GM23248 (cell line): Measurements from ENCODE around the gene ZNHIT3. TPM values are rescaled to one million over a fixed set of nuclear protein-coding genes. Genes with fewer than 3 reads are reported as not detected.

Experiments used
- DNase-seq: peaks from one replicate; pipeline ENCODE4 v3.0.0-alpha.2; 2015
- H2AFZ ChIP-seq: fragments of 200-600 bp; sonication (generic); 2 replicates; pipeline ENCODE4 v1.6.1; 2016; ENCODE audit warnings: antibody characterized with exemption
- H3F3A ChIP-seq: fragments of 200-600 bp; sonication (generic); 2 replicates; pipeline ENCODE4 v1.6.1; 2016; ENCODE audit warnings: mild to moderate bottlenecking, antibody characterized with exemption, mixed run types; ENCODE audit not compliant: insufficient read depth
- H3K27ac ChIP-seq: fragments of 200-600 bp; sonication (generic); 2 replicates; pipeline ENCODE4 v1.5.1; 2016; ENCODE audit warnings: mild to moderate bottlenecking
- H3K27me3 ChIP-seq: fragments of 200-600 bp; sonication (generic); replicated peaks from 2 replicates; pipeline ENCODE4 v1.6.1; 2016; ENCODE audit warnings: mild to moderate bottlenecking; ENCODE audit not compliant: insufficient read depth
- H3K36me3 ChIP-seq: fragments of 200-600 bp; sonication (generic); 2 replicates; pipeline ENCODE4 v1.6.1; 2016; ENCODE audit warnings: low read depth, mild to moderate bottlenecking
- H3K4me1 ChIP-seq: fragments of 200-600 bp; sonication (generic); 2 replicates; pipeline ENCODE4 v1.6.1; 2016; ENCODE audit warnings: mild to moderate bottlenecking; ENCODE audit not compliant: insufficient read depth
- H3K4me2 ChIP-seq: fragments of 200-600 bp; sonication (generic); one replicate; pipeline ENCODE4 v1.6.1; 2016; ENCODE audit warnings: mild to moderate bottlenecking; ENCODE audit not compliant: unreplicated experiment
- H3K4me3 ChIP-seq: fragments of 200-600 bp; sonication (generic); 2 replicates; pipeline ENCODE4 v1.5.1; 2016; ENCODE audit warnings: mild to moderate bottlenecking
- H3K79me2 ChIP-seq: fragments of 200-600 bp; sonication (generic); 2 replicates; pipeline ENCODE4 v1.6.1; 2016; ENCODE audit warnings: mild to moderate bottlenecking; ENCODE audit not compliant: insufficient read depth
- H3K9ac ChIP-seq: fragments of 200-600 bp; sonication (generic); 2 replicates; pipeline ENCODE4 v1.6.1; 2016; ENCODE audit warnings: mild to moderate bottlenecking
- H3K9me2 ChIP-seq: fragments of 200-600 bp; sonication (generic); 2 replicates; pipeline ENCODE4 v1.6.1; 2016; ENCODE audit warnings: mixed run types, mild to moderate bottlenecking, moderate library complexity; ENCODE audit not compliant: insufficient read depth
- H3K9me3 ChIP-seq: fragments of 200-600 bp; sonication (generic); one replicate; pipeline ENCODE4 v1.6.1; 2017; ENCODE audit warnings: low read depth
- H4K20me1 ChIP-seq: fragments of 200-600 bp; sonication (generic); 2 replicates; pipeline ENCODE4 v1.6.0; 2016; ENCODE audit not compliant: insufficient read depth
- EZH2 ChIP-seq: fragments of 200-600 bp; sonication (generic); IDR thresholded peaks from 2 replicates; pipeline ENCODE4 v1.6.1; 2018; ENCODE audit warnings: antibody characterized with exemption, mild to moderate bottlenecking; ENCODE audit not compliant: insufficient read depth, poor library complexity, severe bottlenecking
- EZH2phosphoT487 ChIP-seq: fragments of 200-600 bp; sonication (generic); IDR thresholded peaks from 2 replicates; pipeline ENCODE4 v1.6.1; 2018; ENCODE audit warnings: antibody characterized with exemption, moderate library complexity, mild to moderate bottlenecking, low read depth; ENCODE audit not compliant: insufficient read depth
- WGBS, 2 experiments: methylation state at CpG; one replicate each; pipeline ENCODE4 v1.1.6; 2015 to 2017; ENCODE audit warnings: low lambda C conversion rate in 2 of 2, low coverage in 1 of 2; ENCODE audit errors: missing lambda C conversion rate in 2 of 2; 5-methylcytosine and 5-hydroxymethylcytosine counted together
- in situ Hi-C: fragments of 300-500 bp; cut with MboI; formaldehyde crosslinking; loops from 2 replicates; pipeline ENCODE4 v1.15.0; 2020
- polyA plus RNA-seq: library from polyadenylated mRNA; unstranded; fragments of >200 nt; fragmentation: Nextera tagmentation; extraction: Ambion mirVana; gene quantifications from 2 replicates; pipeline ENCODE4 v1.2.1, GENCODE V29; 2016
- total RNA-seq: library from RNA; depleted of rRNA; stranded (reverse); fragments of >200 nt; shearing (Covaris generic); gene quantifications from 2 replicates; pipeline ENCODE4 v1.2.3, GENCODE V29; 2014

The ZNHIT3 gene
- total and polyA plus RNA-seq, 2 experiments from 2014 or later: 28.4 to 52.0 TPM

DNA sequence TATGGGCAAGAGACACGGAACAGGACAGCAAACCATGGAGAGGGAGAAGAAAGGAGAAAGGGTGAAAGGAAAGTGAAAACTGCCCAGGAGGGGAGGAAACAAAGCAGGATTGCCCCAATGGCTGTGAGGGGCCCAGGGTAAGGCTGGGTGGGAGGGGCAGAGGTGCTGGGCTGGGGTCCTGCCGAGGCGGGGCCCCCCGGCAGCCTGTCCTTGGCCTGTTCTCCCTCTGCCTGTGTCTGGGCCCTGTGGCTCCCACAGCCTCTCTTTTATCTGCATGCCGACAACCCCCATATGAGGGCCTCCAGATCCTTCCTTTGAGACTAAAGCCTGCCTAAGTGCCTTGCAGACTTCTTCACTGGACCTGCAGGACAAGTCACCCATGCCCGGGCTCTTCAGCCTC, 15.5 kb downstream of the ZNHIT3 start:
- Histone ChIP-seq H3K9me3 (no peaks in the 10 kb centered on the region), H3K36me3 (peaks cover 13% of the 10 kb centered on the region; the same call in 1 of the 2 replicates), H3K9ac (no peak overlapping the region), H3K4me1 (no peaks in the 10 kb centered on the region), H3K79me2 (no peaks in the 10 kb centered on the region), H3K9me2 (no peaks in the 10 kb centered on the region), H4K20me1 (no peaks in the 10 kb centered on the region), H3K27me3 (no peaks in the 10 kb centered on the region), H3K4me3 (no peak overlapping the region), H3K4me2 (no peak overlapping the region), H3F3A (no peaks in the 10 kb centered on the region), H3K27ac (no peak overlapping the region), H2AFZ (no peak overlapping the region)
- DNase-seq: no peak
- WGBS, 2 experiments: 94 to 97% methylated on average over 6 of the region's 6 CpGs
- TF ChIP-seq EZH2 (no peak), EZH2phosphoT487 (no peak)
- in situ Hi-C loops: loop anchor here (25.0 kb wide), 2 partner anchors 665 to 1415 kb away; no protein-coding TSS in a partner anchor

DNA sequence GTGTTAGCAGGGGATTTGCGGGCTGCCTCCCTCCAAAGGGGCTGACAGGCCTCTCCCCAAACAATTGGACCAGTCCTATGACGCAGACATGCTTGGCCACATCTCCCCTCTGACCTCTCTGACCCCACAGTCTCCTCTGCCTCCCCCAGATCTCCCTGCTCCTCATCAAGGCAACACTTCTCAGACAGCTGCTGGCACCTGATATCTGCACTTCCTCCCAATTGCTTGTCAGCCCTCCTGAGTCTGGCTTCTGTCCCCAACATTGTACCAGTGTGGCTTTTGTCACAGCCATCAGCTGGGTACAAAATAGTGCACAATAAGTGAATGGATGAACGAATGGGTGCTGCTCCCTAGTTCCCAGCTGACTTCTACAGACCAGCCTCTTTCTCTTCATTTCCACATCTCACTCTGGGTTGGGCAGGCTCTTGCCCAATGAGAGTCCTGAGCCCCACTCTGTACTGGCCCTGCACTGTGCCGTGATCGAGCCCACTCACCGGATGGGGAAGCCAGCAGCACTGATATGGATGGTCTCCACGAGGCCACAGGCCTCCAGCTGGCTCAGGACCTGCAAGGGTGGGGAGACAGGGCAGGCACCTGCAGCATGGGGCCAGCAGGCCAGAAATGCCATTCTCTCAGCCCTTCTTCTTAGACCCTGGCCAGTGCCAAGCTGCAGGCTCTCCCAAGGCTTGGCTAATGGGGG, 17.1 kb downstream of the ZNHIT3 start:
- Histone ChIP-seq H2AFZ (no peak overlapping the region), H3K9me2 (no peaks in the 10 kb centered on the region), H3F3A (no peaks in the 10 kb centered on the region), H4K20me1 (no peaks in the 10 kb centered on the region), H3K4me3 (no peak overlapping the region), H3K27ac (no peak overlapping the region), H3K9me3 (no peaks in the 10 kb centered on the region), H3K4me1 (no peaks in the 10 kb centered on the region), H3K36me3 (peaks cover 6% of the 10 kb centered on the region; the same call in 1 of the 2 replicates), H3K9ac (no peak overlapping the region), H3K79me2 (no peaks in the 10 kb centered on the region), H3K27me3 (no peaks in the 10 kb centered on the region), H3K4me2 (no peak overlapping the region)
- in situ Hi-C loops: loop anchor here (25.0 kb wide), 2 partner anchors 666 to 1416 kb away; no protein-coding TSS in a partner anchor
- TF ChIP-seq EZH2: no peak
- no peak for TF ChIP-seq EZH2phosphoT487
- DNase-seq: no peak
- 79 to 83% methylated on average over 7 of the region's 7 CpGs for WGBS, 2 experiments

DNA sequence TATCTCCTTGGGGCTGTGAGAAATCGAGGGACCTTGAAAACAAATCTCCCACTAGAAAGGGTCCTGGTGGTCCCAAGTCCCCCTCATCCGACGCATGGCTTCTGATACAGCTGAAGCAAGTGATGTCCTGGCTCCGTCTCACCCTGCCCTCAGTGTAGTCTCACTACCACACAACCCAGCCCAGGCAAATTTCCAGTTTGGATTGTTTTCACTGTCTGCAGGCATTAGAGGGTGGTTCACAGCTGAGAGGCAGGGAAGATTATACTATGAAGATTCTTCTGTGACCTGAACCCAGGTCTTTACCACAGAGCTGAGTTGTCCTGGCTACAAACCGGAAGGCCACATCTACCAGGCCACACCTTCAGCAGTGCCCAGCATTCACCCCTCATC, 17.7 kb downstream of the ZNHIT3 start:
- no peak for TF ChIP-seq EZH2
- no peak for TF ChIP-seq EZH2phosphoT487
- peaks cover 6% of the 10 kb centered on the region; the same call in 1 of the 2 replicates for H3K36me3 ChIP-seq
- no peaks in the 10 kb centered on the region for H3K79me2 ChIP-seq
- H3K27ac ChIP-seq: no peak overlapping the region
- H3K9me2 ChIP-seq: no peaks in the 10 kb centered on the region
- H3K4me1 ChIP-seq: no peaks in the 10 kb centered on the region
- H3K9me3 ChIP-seq: no peaks in the 10 kb centered on the region
- no peaks in the 10 kb centered on the region for H3K27me3 ChIP-seq
- WGBS, 2 experiments: 93 to 99% methylated on average over 5 of the region's 5 CpGs
- no peak overlapping the region for H3K4me2 ChIP-seq
- no peak for DNase-seq
- no peaks in the 10 kb centered on the region for H3F3A ChIP-seq
- in situ Hi-C loops: loop anchor here (25.0 kb wide), 2 partner anchors 667 to 1417 kb away; no protein-coding TSS in a partner anchor
- H3K4me3 ChIP-seq: no peak overlapping the region
- H4K20me1 ChIP-seq: no peaks in the 10 kb centered on the region
- H2AFZ ChIP-seq: no peak overlapping the region
- no peak overlapping the region for H3K9ac ChIP-seq

DNA sequence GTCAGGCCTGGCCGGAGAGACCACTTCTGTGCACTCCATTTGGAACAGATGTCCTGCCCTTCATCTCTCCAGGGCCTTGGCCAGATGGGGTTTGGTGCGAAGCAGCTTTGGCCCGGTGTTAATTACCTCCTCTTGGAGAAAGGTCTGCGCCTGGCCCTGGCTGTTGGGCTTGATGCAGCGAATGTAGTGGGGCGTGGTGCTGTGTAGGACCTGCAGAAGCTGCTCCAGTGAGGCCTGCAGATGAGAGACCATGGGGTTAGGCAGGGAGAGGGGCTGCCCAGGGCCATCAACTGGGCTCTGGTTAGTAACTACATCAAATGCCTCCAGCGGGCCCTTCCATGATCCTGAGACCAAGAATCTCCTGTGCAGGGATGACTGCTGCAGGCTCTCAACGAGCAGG, 18.7 kb downstream of the ZNHIT3 start:
- Histone ChIP-seq H3K4me1 (no peaks in the 10 kb centered on the region), H3K4me3 (no peak overlapping the region), H2AFZ (no peak overlapping the region), H3K79me2 (no peaks in the 10 kb centered on the region), H3K27me3 (no peaks in the 10 kb centered on the region), H4K20me1 (no peaks in the 10 kb centered on the region), H3K9ac (no peak overlapping the region), H3K36me3 (peaks cover 6% of the 10 kb centered on the region; the same call in 1 of the 2 replicates), H3K9me3 (no peaks in the 10 kb centered on the region), H3K4me2 (no peak overlapping the region), H3K27ac (no peak overlapping the region), H3F3A (no peaks in the 10 kb centered on the region), H3K9me2 (no peaks in the 10 kb centered on the region)
- DNase-seq: no peak
- in situ Hi-C loops: loop anchor here (25.0 kb wide), 2 partner anchors 668 to 1418 kb away; no protein-coding TSS in a partner anchor
- WGBS, 2 experiments: 97 to 98% methylated on average over 8 of the region's 8 CpGs
- TF ChIP-seq EZH2: no peak
- no peak for TF ChIP-seq EZH2phosphoT487
